ENCODE measurements around the gene PRRC2A. TPM values are rescaled to one million over a fixed set of nuclear protein-coding genes. Genes with fewer than 3 reads are reported as not detected.

The PRRC2A gene
- total RNA-seq, 2 experiments from 2014 or later: 257 to 278 TPM

- H3K36me3 Mint-ChIP-seq: peaks cover 61% of the 10 kb centered on the region
- H3K9me3 Mint-ChIP-seq: no peaks in the 10 kb centered on the region
- no peak for DNase-seq
- H3K27ac Mint-ChIP-seq: peak overlapping the region; percentile 99
- H3K4me1 Mint-ChIP-seq: peaks cover 69% of the 10 kb centered on the region
- H3K4me3 Mint-ChIP-seq: peak overlapping the region; percentile 97
- POLR2A ChIA-PET: interaction anchor here (10.7 to 16.0 kb wide), 3 partner anchors 11 to 21 kb away, joined by 87 to 481 read pairs (median 101); partner anchors contain the start of genes LST1, LTA and NCR3
- H3K27me3 Mint-ChIP-seq: no peaks in the 10 kb centered on the region
- no peak for ATAC-seq (ENCODE audit: low read depth)
Observed at GRCh38 chr6:31579119-31579505, 41.4 kb upstream of the PRRC2A start.

DNA sequence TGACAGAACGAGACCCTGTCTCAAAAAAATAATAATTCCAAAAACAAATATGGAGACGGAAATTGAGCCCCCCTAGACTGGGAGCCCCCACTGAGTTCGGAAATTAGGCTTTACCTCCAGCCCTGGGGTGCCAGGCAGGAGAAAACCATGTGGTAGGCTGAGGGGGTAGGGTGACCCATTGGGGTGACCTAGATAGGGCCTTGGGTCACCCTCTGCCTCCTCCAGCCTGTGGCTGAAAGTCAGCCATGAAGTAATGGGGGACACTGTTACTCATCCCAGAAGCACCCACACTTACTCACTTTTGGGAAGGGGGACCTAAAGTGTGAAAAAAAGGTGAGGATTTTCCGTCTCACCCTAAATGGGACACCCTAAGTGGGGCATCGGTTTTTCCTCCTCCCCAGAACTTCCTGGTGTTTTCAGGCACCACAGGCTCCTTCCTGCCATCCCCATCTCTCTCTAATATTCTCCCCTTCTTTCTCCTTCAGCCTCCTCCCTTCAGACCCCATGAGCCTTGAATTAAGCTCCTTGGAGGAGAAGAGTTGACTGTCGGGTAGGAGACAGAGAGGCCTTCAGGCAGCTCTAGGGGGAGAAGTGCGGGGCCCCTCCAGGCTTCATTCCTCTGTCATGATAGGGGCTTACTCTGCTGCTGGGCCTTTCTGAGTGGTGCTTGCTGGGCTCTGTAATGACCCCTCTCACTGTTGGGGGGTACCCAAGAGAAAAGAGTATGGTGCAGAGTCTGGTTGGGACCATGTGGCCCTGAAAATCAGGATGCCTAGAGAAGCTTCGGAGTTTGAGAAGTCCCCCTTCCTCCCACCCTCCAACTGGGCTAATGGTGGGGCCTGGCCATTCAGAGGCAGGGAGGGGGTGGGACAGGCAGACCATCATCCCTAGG is 40.7 kb upstream of the PRRC2A start:
- Mint-ChIP-seq H3K4me1 (peaks cover 68% of the 10 kb centered on the region), H3K27me3 (no peaks in the 10 kb centered on the region), H3K4me3 (peak overlapping the region; percentile 97), H3K9me3 (no peaks in the 10 kb centered on the region), H3K27ac (peak overlapping the region; percentile 99), H3K36me3 (peaks cover 61% of the 10 kb centered on the region)
- POLR2A ChIA-PET: interaction anchor here (0.9 to 16.0 kb wide), 11 partner anchors 7 to 235 kb away, joined by 3 to 481 read pairs (median 13); partner anchors contain the start of genes ATP6V1G2, DDX39B, HSPA1A and HSPA1L
- ATAC-seq (ENCODE audit: low read depth) (no peak), DNase-seq (no peak)

DNA sequence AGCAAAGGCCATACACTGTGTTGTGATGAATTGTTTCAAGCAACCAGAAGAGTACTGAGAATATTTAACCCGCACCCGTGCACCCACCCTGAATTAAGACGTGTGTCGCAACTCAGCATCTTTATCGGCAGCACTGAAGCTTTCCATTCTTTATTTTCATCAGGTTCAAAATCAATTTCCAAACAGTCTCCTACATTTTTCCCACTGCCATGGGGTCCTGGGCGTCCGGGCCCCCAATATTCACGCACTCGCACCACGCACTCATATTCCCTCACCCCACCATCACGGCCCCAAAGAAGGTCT is 40.1 kb upstream of the PRRC2A start:
- POLR2A ChIA-PET: interaction anchor here (0.9 to 16.0 kb wide), 11 partner anchors 7 to 235 kb away, joined by 3 to 481 read pairs (median 13); partner anchors contain the start of genes ATP6V1G2, DDX39B, HSPA1A and HSPA1L
- no peaks in the 10 kb centered on the region for H3K27me3 Mint-ChIP-seq
- peaks cover 61% of the 10 kb centered on the region for H3K36me3 Mint-ChIP-seq
- ATAC-seq (ENCODE audit: low read depth) (no peak), DNase-seq (no peak)
- no peaks in the 10 kb centered on the region for H3K9me3 Mint-ChIP-seq
- H3K27ac Mint-ChIP-seq: peak overlapping the region; percentile 99
- H3K4me1 Mint-ChIP-seq: peaks cover 67% of the 10 kb centered on the region
- peak overlapping the region; percentile 97 for H3K4me3 Mint-ChIP-seq

DNA sequence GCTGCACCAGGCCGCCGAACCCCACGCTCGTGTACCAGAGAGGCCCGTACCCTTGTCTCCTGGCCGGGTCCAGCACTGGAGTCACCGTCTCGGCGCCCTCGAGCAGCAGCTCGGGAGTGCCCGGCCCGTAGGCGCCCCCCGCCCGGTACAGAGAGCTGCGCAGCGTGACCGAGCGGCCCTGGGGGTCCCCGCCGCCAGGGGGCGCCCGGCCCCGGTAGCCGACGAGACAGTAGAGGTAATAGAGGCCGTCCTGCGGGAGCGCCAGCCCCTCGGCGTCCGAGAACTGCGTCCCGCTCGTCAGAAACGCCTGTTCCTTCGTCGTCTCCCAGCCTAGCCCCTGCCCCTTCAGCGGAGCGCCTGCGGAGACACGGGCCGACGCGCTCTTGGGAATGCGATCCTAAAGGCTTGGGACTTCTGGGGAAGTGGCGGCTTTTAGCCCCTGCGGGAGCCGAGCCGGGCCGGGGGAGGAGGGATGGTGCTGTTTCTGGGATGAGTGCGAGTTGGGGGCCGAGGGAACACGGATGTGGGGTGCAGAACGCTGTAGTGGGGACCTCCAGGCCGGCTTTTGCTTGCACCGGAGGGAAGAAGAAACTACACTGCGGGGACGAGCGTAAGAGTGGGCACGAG is 39.6 kb upstream of the PRRC2A start:
- H3K27ac Mint-ChIP-seq: peak overlapping the region; percentile 99
- peak overlapping the region; percentile 97 for H3K4me3 Mint-ChIP-seq
- ATAC-seq (ENCODE audit: low read depth) (peak; percentile 74), DNase-seq (peak; percentile 97)
- H3K36me3 Mint-ChIP-seq: peaks cover 55% of the 10 kb centered on the region
- H3K9me3 Mint-ChIP-seq: no peaks in the 10 kb centered on the region
- POLR2A ChIA-PET: interaction anchor here (0.9 to 16.0 kb wide), 14 partner anchors 8 to 234 kb away, joined by 3 to 481 read pairs (median 10); partner anchors contain the start of genes ATP6V1G2, CLIC1, DDX39B and HSPA1A
- no peaks in the 10 kb centered on the region for H3K27me3 Mint-ChIP-seq
- H3K4me1 Mint-ChIP-seq: peaks cover 67% of the 10 kb centered on the region

GRCh38 chr6:31581434-31582229 is 38.9 kb upstream of the PRRC2A start:
- Mint-ChIP-seq H3K4me3 (peak overlapping the region; percentile 97), H3K36me3 (peaks cover 48% of the 10 kb centered on the region), H3K27ac (peak overlapping the region; percentile 99), H3K9me3 (no peaks in the 10 kb centered on the region), H3K27me3 (no peaks in the 10 kb centered on the region), H3K4me1 (peaks cover 67% of the 10 kb centered on the region)
- no peak for ATAC-seq (ENCODE audit: low read depth)
- no peak for DNase-seq
- POLR2A ChIA-PET: interaction anchor here (0.8 to 16.0 kb wide), 19 partner anchors 7 to 967 kb away, joined by 3 to 481 read pairs (median 6); partner anchors contain the start of genes ATP6V1G2, BAG6, CLIC1 and DDX39B

DNA sequence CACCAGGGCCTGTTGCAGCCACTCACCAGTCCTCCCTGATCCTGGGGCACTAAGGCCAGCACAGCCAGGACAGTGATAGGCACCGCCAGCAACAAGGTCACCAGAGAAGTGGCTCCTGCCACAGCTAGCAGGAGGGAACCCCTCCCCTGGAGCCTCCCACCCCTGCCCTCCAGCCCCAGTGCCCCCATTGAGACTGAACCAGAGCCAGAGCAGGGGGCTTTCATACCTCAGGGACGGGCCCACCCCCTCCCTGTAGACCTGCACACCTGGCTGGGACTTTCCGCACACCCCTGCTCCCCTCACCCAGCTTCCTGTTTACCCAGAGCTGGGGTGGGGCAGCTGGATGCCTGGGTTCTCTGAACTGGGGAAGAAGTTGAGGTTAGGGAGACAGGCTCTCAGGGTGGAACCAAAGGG is 38.3 kb upstream of the PRRC2A start, which contains the start of gene LTB:
Gene LTB (minus strand): TSS at position 195 of the 414 bp plus-strand sequence. CDS start 7 bp downstream, at position 188.
- Mint-ChIP-seq H3K36me3 (peaks cover 44% of the 10 kb centered on the region), H3K27ac (peak within 1 kb of the TSS; percentile 99), H3K4me3 (peak within 1 kb of the TSS; percentile 97), H3K4me1 (peaks cover 67% of the 10 kb centered on the region), H3K27me3 (no peaks in the 10 kb centered on the region), H3K9me3 (no peaks in the 10 kb centered on the region)
- peak; percentile 67 for DNase-seq
- POLR2A ChIA-PET: interaction anchor here (0.8 to 16.0 kb wide), 20 partner anchors 7 to 967 kb away, joined by 3 to 481 read pairs (median 6); partner anchors contain the start of genes ATP6V1G2, BAG6, CLIC1 and DDX39B
- peak; percentile 28 for ATAC-seq (ENCODE audit: low read depth)

- H3K4me3 Mint-ChIP-seq: peak overlapping the region; percentile 95
- peaks cover 41% of the 10 kb centered on the region for H3K36me3 Mint-ChIP-seq
- DNase-seq: no peak
- H3K4me1 Mint-ChIP-seq: peaks cover 65% of the 10 kb centered on the region
- POLR2A ChIA-PET: interaction anchor here (1.0 to 16.0 kb wide), 8 partner anchors 5 to 44 kb away, joined by 3 to 481 read pairs (median 9); partner anchors contain the start of genes DDX39B, LST1, LTA and LTB
- peak; percentile 34 for ATAC-seq (ENCODE audit: low read depth)
- H3K9me3 Mint-ChIP-seq: no peaks in the 10 kb centered on the region
- H3K27me3 Mint-ChIP-seq: no peaks in the 10 kb centered on the region
- peak overlapping the region; percentile 99 for H3K27ac Mint-ChIP-seq
Observed at GRCh38 chr6:31585491-31585890, 35.0 kb upstream of the PRRC2A start.

- DNase-seq (no peak), ATAC-seq (ENCODE audit: low read depth) (peak; percentile 5)
- H3K27ac Mint-ChIP-seq: peak within 1 kb of the TSS; percentile 99
- H3K9me3 Mint-ChIP-seq: no peaks in the 10 kb centered on the region
- POLR2A ChIA-PET: interaction anchor here (1.0 to 16.0 kb wide), 9 partner anchors 6 to 91 kb away, joined by 3 to 481 read pairs (median 5); partner anchors contain the start of genes DDX39B, LST1, LTB and NCR3
- peaks cover 69% of the 10 kb centered on the region for H3K4me1 Mint-ChIP-seq
- peak within 1 kb of the TSS; percentile 95 for H3K4me3 Mint-ChIP-seq
- H3K36me3 Mint-ChIP-seq: peaks cover 39% of the 10 kb centered on the region
- no peaks in the 10 kb centered on the region for H3K27me3 Mint-ChIP-seq
Observed at GRCh38 chr6:31586008-31586407, 34.5 kb upstream of the PRRC2A start, which contains the start of gene LST1. Gene LST1, plus strand, starts transcription at chr6:31586277. Its CDS starts 1,023 bp downstream, at chr6:31587300.

- Mint-ChIP-seq H3K27ac (peak overlapping the region; percentile 99), H3K9me3 (no peaks in the 10 kb centered on the region), H3K4me1 (peaks cover 76% of the 10 kb centered on the region), H3K4me3 (peak overlapping the region; percentile 95), H3K36me3 (peaks cover 35% of the 10 kb centered on the region), H3K27me3 (no peaks in the 10 kb centered on the region)
- DNase-seq (peak; percentile 58), ATAC-seq (ENCODE audit: low read depth) (peak; percentile 37)
- POLR2A ChIA-PET: interaction anchor here (0.9 to 16.0 kb wide), 8 partner anchors 6 to 92 kb away, joined by 3 to 481 read pairs (median 4); partner anchors contain the start of genes DDX39B, LST1, LTB and NCR3
Observed at GRCh38 chr6:31586599-31587281, 33.8 kb upstream of the PRRC2A start.

GRCh38 chr6:31587791-31588777 is 32.4 kb upstream of the PRRC2A start:
- POLR2A ChIA-PET: interaction anchor here (0.9 to 16.0 kb wide), 6 partner anchors 4 to 150 kb away, joined by 3 to 481 read pairs (median 4); partner anchors contain the start of genes LST1, LTB, NCR3 and TNF
- Mint-ChIP-seq H3K4me3 (peak overlapping the region; percentile 95), H3K4me1 (peaks cover 80% of the 10 kb centered on the region), H3K27ac (peak overlapping the region; percentile 99), H3K9me3 (no peaks in the 10 kb centered on the region), H3K27me3 (no peaks in the 10 kb centered on the region), H3K36me3 (peaks cover 26% of the 10 kb centered on the region)
- ATAC-seq (ENCODE audit: low read depth): no peak
- no peak for DNase-seq
